GM23338 (cell line): Measurements from ENCODE around the gene CBLC.

Experiments used
- CREB1 ChIP-seq: fragments of 250-450 bp; sonication (Bioruptor Pico); IDR thresholded peaks from 2 replicates; pipeline ENCODE4 v1.5.0; 2020; ENCODE audit warnings: low read depth, mild to moderate bottlenecking, moderate library complexity
- EZH2 ChIP-seq: fragments of 200-600 bp; sonication (generic); IDR thresholded peaks from one replicate; pipeline ENCODE4 v1.8.0; 2017; ENCODE audit warnings: antibody characterized with exemption, mild to moderate bottlenecking, low read depth; ENCODE audit not compliant: unreplicated experiment
- EZH2phosphoT487 ChIP-seq: fragments of 200-600 bp; sonication (generic); IDR thresholded peaks from one replicate; pipeline ENCODE4 v1.8.1; 2018; ENCODE audit warnings: antibody characterized with exemption; ENCODE audit not compliant: unreplicated experiment
- JUNB ChIP-seq: IDR thresholded peaks from one replicate; pipeline ENCODE4 v1.6.1; 2016; ENCODE audit warnings: antibody characterized with exemption; ENCODE audit not compliant: unreplicated experiment
- NANOG ChIP-seq: IDR thresholded peaks from 2 replicates; pipeline ENCODE4 v1.6.1; 2016; ENCODE audit warnings: antibody characterized with exemption, borderline replicate concordance
- POLR2AphosphoS5 ChIP-seq: IDR thresholded peaks from 2 replicates; pipeline ENCODE4 v1.6.1; 2016; ENCODE audit warnings: antibody characterized with exemption, low read depth
- STAT1 ChIP-seq: IDR thresholded peaks from one replicate; pipeline ENCODE4 v1.6.1; 2016; ENCODE audit warnings: antibody characterized with exemption; ENCODE audit not compliant: unreplicated experiment
- ZNF114 ChIP-seq: fragments of 250-450 bp; sonication (Bioruptor Pico); IDR thresholded peaks from 2 replicates; pipeline ENCODE4 v1.5.0; 2020; ENCODE audit warnings: mild to moderate bottlenecking, moderate library complexity
- ZNF331 ChIP-seq: fragments of 250-450 bp; sonication (Bioruptor Pico); IDR thresholded peaks from 2 replicates; pipeline ENCODE4 v1.5.0; 2020; ENCODE audit warnings: low read depth, mild to moderate bottlenecking, moderate library complexity
- ZNF462 ChIP-seq: fragments of 250-450 bp; sonication (Bioruptor Pico); IDR thresholded peaks from 2 replicates; pipeline ENCODE4 v1.5.0; 2020; ENCODE audit warnings: mild to moderate bottlenecking, moderate library complexity
- TF ChIP-seq, protein P1 (sequence below), 2 experiments: fragments of 200-600 bp in 1 of 2; sonication (generic) in 1 of 2; conservative IDR thresholded peaks; 2 replicates each; pipeline versions ENCODE4 v1.5.1 to v1.6.1; 2016 to 2017; ENCODE audit warnings: antibody characterized with exemption in 2 of 2, low read depth in 2 of 2, mild to moderate bottlenecking in 2 of 2, moderate library complexity in 1 of 2
- TF ChIP-seq, protein P2 (sequence below): IDR thresholded peaks from one replicate; pipeline ENCODE4 v1.6.1; 2018; ENCODE audit warnings: antibody characterized with exemption; ENCODE audit not compliant: unreplicated experiment
- TF ChIP-seq, protein P3 (sequence below): IDR thresholded peaks from 2 replicates; pipeline ENCODE4 v1.6.1; 2016; ENCODE audit warnings: antibody characterized with exemption

GRCh38 chr19:44770550-44771257 is 7.0 kb upstream of the CBLC start:
- TF ChIP-seq, protein P1, sequence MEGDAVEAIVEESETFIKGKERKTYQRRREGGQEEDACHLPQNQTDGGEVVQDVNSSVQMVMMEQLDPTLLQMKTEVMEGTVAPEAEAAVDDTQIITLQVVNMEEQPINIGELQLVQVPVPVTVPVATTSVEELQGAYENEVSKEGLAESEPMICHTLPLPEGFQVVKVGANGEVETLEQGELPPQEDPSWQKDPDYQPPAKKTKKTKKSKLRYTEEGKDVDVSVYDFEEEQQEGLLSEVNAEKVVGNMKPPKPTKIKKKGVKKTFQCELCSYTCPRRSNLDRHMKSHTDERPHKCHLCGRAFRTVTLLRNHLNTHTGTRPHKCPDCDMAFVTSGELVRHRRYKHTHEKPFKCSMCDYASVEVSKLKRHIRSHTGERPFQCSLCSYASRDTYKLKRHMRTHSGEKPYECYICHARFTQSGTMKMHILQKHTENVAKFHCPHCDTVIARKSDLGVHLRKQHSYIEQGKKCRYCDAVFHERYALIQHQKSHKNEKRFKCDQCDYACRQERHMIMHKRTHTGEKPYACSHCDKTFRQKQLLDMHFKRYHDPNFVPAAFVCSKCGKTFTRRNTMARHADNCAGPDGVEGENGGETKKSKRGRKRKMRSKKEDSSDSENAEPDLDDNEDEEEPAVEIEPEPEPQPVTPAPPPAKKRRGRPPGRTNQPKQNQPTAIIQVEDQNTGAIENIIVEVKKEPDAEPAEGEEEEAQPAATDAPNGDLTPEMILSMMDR (conservative IDR thresholded peaks at IDR 0.05; ENCODE audit: low read depth in 2 of 2): peak; percentile 81 to 89
- TF ChIP-seq EZH2 (no peak), POLR2AphosphoS5 (no peak), JUNB (no peak), EZH2phosphoT487 (no peak), ZNF114 (no peak), ZNF331 (CRISPR knock-in tag) (no peak), NANOG (no peak), CREB1 (CRISPR knock-in tag) (no peak), ZNF462 (CRISPR knock-in tag) (no peak), STAT1 (no peak)
- TF ChIP-seq, protein P2, sequence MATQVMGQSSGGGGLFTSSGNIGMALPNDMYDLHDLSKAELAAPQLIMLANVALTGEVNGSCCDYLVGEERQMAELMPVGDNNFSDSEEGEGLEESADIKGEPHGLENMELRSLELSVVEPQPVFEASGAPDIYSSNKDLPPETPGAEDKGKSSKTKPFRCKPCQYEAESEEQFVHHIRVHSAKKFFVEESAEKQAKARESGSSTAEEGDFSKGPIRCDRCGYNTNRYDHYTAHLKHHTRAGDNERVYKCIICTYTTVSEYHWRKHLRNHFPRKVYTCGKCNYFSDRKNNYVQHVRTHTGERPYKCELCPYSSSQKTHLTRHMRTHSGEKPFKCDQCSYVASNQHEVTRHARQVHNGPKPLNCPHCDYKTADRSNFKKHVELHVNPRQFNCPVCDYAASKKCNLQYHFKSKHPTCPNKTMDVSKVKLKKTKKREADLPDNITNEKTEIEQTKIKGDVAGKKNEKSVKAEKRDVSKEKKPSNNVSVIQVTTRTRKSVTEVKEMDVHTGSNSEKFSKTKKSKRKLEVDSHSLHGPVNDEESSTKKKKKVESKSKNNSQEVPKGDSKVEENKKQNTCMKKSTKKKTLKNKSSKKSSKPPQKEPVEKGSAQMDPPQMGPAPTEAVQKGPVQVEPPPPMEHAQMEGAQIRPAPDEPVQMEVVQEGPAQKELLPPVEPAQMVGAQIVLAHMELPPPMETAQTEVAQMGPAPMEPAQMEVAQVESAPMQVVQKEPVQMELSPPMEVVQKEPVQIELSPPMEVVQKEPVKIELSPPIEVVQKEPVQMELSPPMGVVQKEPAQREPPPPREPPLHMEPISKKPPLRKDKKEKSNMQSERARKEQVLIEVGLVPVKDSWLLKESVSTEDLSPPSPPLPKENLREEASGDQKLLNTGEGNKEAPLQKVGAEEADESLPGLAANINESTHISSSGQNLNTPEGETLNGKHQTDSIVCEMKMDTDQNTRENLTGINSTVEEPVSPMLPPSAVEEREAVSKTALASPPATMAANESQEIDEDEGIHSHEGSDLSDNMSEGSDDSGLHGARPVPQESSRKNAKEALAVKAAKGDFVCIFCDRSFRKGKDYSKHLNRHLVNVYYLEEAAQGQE: no peak
- TF ChIP-seq, protein P3, sequence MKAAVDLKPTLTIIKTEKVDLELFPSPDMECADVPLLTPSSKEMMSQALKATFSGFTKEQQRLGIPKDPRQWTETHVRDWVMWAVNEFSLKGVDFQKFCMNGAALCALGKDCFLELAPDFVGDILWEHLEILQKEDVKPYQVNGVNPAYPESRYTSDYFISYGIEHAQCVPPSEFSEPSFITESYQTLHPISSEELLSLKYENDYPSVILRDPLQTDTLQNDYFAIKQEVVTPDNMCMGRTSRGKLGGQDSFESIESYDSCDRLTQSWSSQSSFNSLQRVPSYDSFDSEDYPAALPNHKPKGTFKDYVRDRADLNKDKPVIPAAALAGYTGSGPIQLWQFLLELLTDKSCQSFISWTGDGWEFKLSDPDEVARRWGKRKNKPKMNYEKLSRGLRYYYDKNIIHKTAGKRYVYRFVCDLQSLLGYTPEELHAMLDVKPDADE: no peak
